Breast epithelium (tissue), 4 donors: ENCODE data around the gene IFNLR1. TPM values are rescaled to one million over a fixed set of nuclear protein-coding genes. Genes with fewer than 3 reads are reported as not detected.

Source experiments
- DNase-seq, 2 donors: peaks; one replicate each; pipeline ENCODE4 v3.0.0-alpha.2; 2019; ENCODE audit warnings: low spot score in 2 of 2
- H3K27ac ChIP-seq, 2 donors: fragments of 200-600 bp; sonication (generic) in 1 of 2; one replicate each; pipeline ENCODE4 v1.5.1; 2016 to 2019; ENCODE audit warnings: mild to moderate bottlenecking in 1 of 2
- H3K27me3 ChIP-seq, 2 donors: fragments of 200-600 bp; sonication (generic) in 1 of 2; one replicate each; pipeline versions ENCODE4 v1.5.1 to v1.6.0; 2017 to 2019; ENCODE audit warnings: control low read depth in 1 of 2, mild to moderate bottlenecking in 1 of 2
- H3K36me3 ChIP-seq: fragments of 200-600 bp; one replicate; pipeline ENCODE4 v1.5.1; 2019
- H3K4me1 ChIP-seq, 2 donors: fragments of 200-600 bp; sonication (generic); one replicate each; pipeline ENCODE4 v1.5.1; 2016 to 2019; ENCODE audit warnings: control low read depth in 1 of 2
- H3K4me3 ChIP-seq, 3 donors: fragments of 200-600 bp; sonication (generic); 1 replicate in 2 of 3; 2 replicates in 1 of 3; pipeline ENCODE4 v1.5.1; 2016 to 2019; ENCODE audit warnings: mild to moderate bottlenecking in 3 of 3, moderate library complexity in 2 of 3
- H3K9me3 ChIP-seq, 2 donors: fragments of 200-600 bp; sonication (generic) in 1 of 2; one replicate each; pipeline ENCODE4 v1.5.1; 2016 to 2019; ENCODE audit warnings: control low read depth in 1 of 2
- CTCF ChIP-seq, 3 donors: fragments of 450-650 bp; IDR thresholded peaks; one replicate each; pipeline ENCODE4 v1.5.1; 2016 to 2017; ENCODE audit warnings: antibody characterized with exemption in 3 of 3, mild to moderate bottlenecking in 3 of 3, moderate library complexity in 3 of 3
- POLR2A ChIP-seq: fragments of 450-650 bp; IDR thresholded peaks from one replicate; pipeline ENCODE4 v1.6.1; 2016; ENCODE audit warnings: antibody characterized with exemption, mild to moderate bottlenecking, moderate library complexity
- POLR2AphosphoS5 ChIP-seq, 3 donors: sonication (generic); formaldehyde crosslinking; IDR thresholded peaks; one replicate each; pipeline ENCODE4 v1.6.1; 2017; ENCODE audit warnings: antibody characterized with exemption in 3 of 3
- intact Hi-C: fragments of 100-400 bp; cut with DNase I; formaldehyde crosslinking; loops from one replicate; pipeline ENCODE4 v1.15.1; 2023; ENCODE audit warnings: low total_unique reads
- total RNA-seq, 3 donors: library from RNA; depleted of rRNA; stranded (reverse); fragments of >200 nt; gene quantifications; one replicate each; pipeline ENCODE4 v1.1.0, GENCODE V29; 2016

Gene IFNLR1
- total RNA-seq, 3 donors from 2014 or later: under 0.01 to 10.7 (median 3.9) TPM

DNA sequence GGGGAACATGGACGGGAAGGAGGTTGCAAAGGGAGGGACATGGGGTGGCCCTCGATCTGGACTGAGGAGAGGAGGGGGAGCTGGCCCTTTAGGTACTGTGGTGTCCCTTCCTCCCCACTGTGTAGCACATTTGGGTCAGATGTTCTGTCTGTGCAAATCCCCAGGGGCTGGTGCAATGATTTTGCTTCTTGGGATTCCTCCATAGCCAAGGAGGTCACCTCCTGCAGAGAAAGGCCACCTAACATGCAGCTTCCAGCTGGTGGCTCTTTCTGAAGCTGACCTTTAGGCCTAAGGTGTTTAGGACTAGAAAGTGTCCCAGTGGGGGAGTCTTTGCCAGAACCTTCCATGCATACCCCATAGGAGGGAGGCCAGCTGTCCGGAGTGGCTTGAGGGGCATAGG, 66.1 kb downstream of the IFNLR1 start:
- Histone ChIP-seq H3K4me1 (no peaks in the 10 kb centered on the region), H3K4me3 (no peak overlapping the region), H3K9me3 (no peaks in the 10 kb centered on the region), H3K27me3 (no peaks in the 10 kb centered on the region), H3K36me3 (no peaks in the 10 kb centered on the region), H3K27ac (peak overlapping the region in 1 of 2 donors; percentile 49)
- intact Hi-C loops: no loop called here
- DNase-seq: no peak
- TF ChIP-seq POLR2A (no peak), POLR2AphosphoS5 (IDR thresholded peaks at IDR 0.05) (no peak)

GRCh38 chr1:24119859-24120756, 67.0 kb downstream of the IFNLR1 start:
- Histone ChIP-seq H3K27ac (peak overlapping the region; percentile 22 to 49), H3K4me3 (peak overlapping the region in 1 of 3 donors; percentile 10), H3K27me3 (no peaks in the 10 kb centered on the region), H3K4me1 (no peaks in the 10 kb centered on the region), H3K36me3 (no peaks in the 10 kb centered on the region), H3K9me3 (no peaks in the 10 kb centered on the region)
- intact Hi-C loops: no loop called here
- no peak for TF ChIP-seq CTCF (IDR thresholded peaks at IDR 0.05)
- TF ChIP-seq POLR2AphosphoS5 (IDR thresholded peaks at IDR 0.05): no peak
- TF ChIP-seq POLR2A: no peak
- DNase-seq: peak in 1 of 2 donors; percentile 43

DNA sequence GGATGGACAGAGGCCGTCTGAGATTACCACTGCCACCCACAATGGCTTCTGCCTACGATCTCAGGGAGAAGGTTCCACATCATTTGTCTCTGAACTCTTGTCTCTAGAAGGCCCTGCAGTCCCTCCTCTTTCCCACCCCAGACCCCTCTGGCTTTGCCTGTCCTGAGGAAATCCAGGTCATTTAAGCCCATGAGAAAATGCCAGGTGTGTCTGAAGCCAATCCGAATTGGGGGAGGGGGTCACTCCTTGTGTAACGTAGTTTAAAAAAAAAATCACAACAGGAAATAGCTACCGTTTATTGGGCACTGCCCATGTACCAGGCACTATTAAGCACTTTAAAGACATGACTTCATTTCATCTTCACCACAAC, 67.6 kb downstream of the IFNLR1 start:
- no peaks in the 10 kb centered on the region for H3K27me3 ChIP-seq
- DNase-seq: no peak
- H3K4me1 ChIP-seq: no peaks in the 10 kb centered on the region
- no peaks in the 10 kb centered on the region for H3K36me3 ChIP-seq
- intact Hi-C loops: no loop called here
- H3K27ac ChIP-seq: no peak overlapping the region
- no peaks in the 10 kb centered on the region for H3K9me3 ChIP-seq
- TF ChIP-seq POLR2A (no peak), CTCF (IDR thresholded peaks at IDR 0.05) (no peak), POLR2AphosphoS5 (IDR thresholded peaks at IDR 0.05) (no peak)
- no peak overlapping the region for H3K4me3 ChIP-seq

- Histone ChIP-seq H3K4me1 (no peaks in the 10 kb centered on the region), H3K4me3 (no peak overlapping the region), H3K9me3 (no peaks in the 10 kb centered on the region), H3K27ac (no peak overlapping the region), H3K27me3 (no peaks in the 10 kb centered on the region), H3K36me3 (no peaks in the 10 kb centered on the region)
- DNase-seq: no peak
- intact Hi-C loops: no loop called here
- TF ChIP-seq POLR2AphosphoS5 (IDR thresholded peaks at IDR 0.05) (no peak), CTCF (IDR thresholded peaks at IDR 0.05) (no peak)
Measured at GRCh38 chr1:24118410-24119242, 68.5 kb downstream of the IFNLR1 start.

GRCh38 chr1:24117722-24118409, 69.2 kb downstream of the IFNLR1 start:
- H3K4me3 ChIP-seq: no peak overlapping the region
- no peaks in the 10 kb centered on the region for H3K4me1 ChIP-seq
- no peak for TF ChIP-seq CTCF (IDR thresholded peaks at IDR 0.05)
- no peak for TF ChIP-seq POLR2A
- no peak for TF ChIP-seq POLR2AphosphoS5 (IDR thresholded peaks at IDR 0.05)
- H3K27me3 ChIP-seq: no peaks in the 10 kb centered on the region
- no peaks in the 10 kb centered on the region for H3K36me3 ChIP-seq
- no peaks in the 10 kb centered on the region for H3K9me3 ChIP-seq
- intact Hi-C loops: no loop called here
- DNase-seq: no peak
- H3K27ac ChIP-seq: no peak overlapping the region
